ENCODE results near the gene SLC24A3.

SLC24A3 gene

GRCh38 chr20:19511931-19512330 lies 299.5 kb downstream of the SLC24A3 start:
- no peak for DNase-seq

GRCh38 chr20:19512886-19513677 lies 300.6 kb downstream of the SLC24A3 start:
- DNase-seq: no peak

GRCh38 chr20:19515074-19515473 lies 302.6 kb downstream of the SLC24A3 start:
- DNase-seq: no peak

DNA sequence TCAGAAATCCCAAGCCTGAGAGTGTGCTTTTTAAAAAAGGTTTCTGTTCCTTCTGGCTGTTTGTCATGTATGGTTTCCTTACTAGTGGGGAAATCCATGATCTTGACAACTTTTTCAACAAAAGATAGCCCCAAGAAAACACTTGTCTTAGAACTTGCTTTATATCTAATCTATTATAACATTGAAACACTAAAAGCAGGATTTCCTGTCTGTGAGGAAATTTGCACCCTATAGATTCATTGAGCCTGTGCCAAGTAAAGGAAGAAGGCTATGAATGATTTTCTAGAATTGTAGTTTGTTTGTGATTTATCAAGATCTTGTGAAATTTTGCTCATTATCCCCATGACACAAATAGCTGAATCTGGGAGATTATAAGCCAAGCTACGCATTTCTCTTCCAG lies 307.0 kb downstream of the SLC24A3 start:
- DNase-seq: no peak

GRCh38 chr20:19520261-19520660 lies 307.8 kb downstream of the SLC24A3 start:
- DNase-seq: no peak

DNA sequence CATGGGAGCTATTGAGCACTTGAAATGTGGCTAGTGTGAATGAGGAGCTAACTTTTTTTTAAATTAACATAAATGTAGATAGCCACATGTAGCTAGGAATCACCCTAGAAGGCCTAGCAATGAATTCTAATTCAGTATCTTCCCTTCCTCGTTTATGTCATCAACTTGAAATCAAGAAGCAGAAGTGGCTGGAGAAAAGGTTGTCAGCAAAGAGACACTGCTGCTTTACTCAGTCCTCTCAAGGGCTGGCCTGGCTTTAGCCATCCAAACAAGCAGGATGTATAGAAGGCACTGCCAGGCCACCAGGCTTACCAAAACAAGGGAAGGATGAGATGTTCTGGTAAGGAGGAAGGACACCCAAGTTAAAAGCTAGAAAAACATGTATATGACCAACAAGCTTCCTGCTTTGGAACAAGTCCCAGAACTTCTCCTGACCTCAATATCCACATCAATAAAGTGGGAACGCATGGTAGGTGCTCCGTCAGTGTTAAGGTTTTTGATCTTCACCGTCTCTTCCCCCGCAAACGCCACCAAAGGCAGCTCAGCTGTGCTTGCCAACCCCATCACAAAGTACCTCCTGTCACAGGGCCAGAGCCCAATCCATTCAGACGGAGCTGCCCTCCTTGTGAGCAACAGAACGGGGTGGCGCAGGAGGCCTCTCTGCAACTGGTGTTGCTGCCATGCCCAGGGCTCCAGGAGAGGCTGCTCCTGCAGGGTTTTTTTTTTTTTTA lies 309.8 kb downstream of the SLC24A3 start:
- no peak for DNase-seq

- no peak for DNase-seq
Measured at GRCh38 chr20:19522836-19523590, 310.6 kb downstream of the SLC24A3 start.

DNA sequence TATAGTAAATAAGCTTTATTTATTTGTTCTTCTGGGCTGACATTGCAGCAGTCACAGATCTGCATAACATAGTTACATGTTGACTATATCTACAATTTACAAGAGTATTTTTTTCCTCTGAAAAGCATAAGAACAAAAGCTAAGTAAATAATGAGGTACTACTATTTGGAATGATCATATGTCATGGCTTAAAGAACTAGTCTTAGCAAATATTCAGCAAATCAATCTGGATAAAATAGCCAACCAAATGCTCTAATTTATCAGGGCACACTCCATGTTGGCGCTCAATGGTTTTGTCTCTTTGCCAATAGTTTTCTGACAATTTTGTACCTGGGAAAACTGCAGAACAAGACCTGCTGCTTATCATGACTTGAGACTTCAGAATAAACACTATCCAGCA lies 312.2 kb downstream of the SLC24A3 start:
- DNase-seq: no peak

DNA sequence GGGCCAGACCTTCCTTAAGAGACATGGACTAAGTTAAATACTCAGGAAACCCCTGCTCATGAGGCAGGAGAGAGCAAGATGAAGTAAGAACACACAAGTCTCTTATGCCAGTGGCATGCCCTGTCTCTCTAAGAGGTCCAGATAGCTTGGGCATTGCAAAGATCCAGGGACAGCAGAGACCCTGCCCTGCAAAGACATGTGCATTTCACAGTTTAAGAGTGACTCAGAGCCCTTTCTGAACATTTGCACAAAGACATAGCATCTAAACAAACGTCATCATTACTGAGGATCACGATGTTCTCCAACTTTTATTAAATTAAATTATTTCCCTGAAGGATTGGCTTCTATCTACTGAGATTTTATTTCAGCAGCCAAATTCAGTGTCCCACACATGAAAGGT lies 315.1 kb downstream of the SLC24A3 start:
- DNase-seq: no peak

- DNase-seq: no peak
Measured at GRCh38 chr20:19528286-19529030, 316.0 kb downstream of the SLC24A3 start.

GRCh38 chr20:19530006-19530405 lies 317.6 kb downstream of the SLC24A3 start:
- DNase-seq: no peak

DNA sequence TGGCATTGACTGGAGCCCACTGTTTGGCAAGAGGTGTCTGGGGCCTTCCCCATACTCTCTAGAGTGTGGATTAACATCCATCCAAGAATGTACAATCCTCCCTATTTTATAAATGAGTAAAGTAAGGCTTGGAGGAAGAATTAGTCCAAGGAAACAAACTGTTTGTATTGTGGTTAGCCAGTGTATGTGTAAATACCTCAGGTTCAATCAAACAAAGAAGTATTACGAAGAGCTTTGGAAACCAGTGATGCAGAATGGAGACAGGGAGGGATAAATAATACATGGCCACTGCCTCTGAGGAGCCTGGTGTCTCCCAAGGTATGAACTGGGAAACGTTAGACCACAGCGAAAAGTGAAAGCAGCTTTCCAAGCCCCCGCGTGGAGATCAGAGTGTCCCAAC lies 319.0 kb downstream of the SLC24A3 start:
- DNase-seq: no peak

DNA sequence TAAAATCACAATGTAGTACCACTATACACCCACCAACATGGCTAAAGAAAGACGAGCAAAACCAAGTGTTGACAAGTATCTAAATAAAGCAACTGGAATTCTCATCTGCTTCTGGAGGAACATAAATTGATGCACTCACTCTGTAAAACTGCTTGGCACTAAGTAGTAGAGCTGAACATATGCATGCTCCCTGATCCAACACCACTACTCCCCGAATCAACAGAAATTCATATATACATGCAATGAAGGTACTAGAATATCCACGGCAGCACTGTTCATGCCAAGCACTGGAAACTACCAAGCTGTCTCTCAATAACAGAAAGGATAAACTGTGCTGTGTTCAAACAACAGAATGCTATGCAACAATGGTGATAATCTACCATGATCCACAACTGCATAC lies 326.1 kb downstream of the SLC24A3 start:
- DNase-seq: no peak

GRCh38 chr20:19539191-19539590 lies 326.7 kb downstream of the SLC24A3 start:
- DNase-seq: no peak

DNA sequence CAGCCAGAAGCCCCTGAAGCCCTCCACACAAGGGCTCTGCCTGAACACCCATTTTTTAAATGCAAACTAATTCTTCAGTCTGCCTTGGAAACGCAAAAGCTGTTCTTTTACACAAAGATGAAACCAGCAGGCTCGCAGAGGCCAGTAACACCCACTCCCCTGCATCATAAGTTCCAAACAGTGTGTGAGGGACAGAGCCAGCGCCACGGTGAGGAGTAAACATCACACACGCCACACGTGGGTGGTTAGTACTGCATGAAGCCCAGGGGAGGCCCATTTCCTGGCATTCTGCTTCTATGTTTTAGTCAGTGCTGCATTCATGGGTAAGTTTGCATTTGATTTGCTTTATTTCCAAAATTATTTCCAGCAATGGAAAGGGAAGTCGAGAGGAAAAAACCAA lies 327.9 kb downstream of the SLC24A3 start:
- no peak for DNase-seq

- no peak for DNase-seq
Measured at GRCh38 chr20:19543101-19543500, 330.7 kb downstream of the SLC24A3 start.

DNA sequence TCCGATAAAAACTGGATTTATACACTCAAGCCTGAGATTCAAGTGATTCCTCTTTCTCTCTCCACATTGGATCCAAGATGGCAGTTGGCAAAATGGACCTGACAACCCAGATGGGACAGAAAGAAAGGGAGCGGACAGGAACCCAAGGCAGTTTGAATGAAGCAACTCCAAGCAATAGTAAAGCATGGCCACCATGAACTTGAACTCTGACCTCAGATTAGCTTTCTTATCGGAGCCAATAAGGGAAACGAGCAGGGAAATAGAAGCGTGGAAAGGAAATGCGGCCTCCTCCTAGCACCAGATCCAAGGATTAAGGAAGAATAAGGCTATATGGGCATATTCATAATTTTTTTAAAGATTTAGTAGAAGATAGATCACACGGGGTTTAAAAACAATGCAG lies 332.2 kb downstream of the SLC24A3 start:
- no peak for DNase-seq

DNA sequence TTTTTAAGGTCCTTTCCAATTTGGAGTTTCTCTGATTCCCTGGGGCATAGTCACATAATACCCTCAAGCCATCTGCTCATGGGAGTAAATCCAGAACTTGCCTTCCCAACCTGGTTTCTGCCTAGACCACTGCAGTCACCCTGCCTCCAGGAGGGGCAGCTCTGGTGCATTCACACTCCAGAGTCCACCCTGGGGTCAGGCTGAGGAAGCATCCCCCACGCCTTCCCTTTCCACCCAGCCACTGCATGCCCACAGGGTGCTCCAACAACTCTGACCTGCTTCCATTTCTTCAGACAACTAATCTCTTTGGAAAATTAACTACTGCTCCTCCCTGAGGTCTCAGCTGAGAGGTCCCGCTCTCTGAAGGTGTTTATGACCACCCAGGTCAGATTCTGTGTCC lies 334.2 kb downstream of the SLC24A3 start:
- DNase-seq: no peak

DNA sequence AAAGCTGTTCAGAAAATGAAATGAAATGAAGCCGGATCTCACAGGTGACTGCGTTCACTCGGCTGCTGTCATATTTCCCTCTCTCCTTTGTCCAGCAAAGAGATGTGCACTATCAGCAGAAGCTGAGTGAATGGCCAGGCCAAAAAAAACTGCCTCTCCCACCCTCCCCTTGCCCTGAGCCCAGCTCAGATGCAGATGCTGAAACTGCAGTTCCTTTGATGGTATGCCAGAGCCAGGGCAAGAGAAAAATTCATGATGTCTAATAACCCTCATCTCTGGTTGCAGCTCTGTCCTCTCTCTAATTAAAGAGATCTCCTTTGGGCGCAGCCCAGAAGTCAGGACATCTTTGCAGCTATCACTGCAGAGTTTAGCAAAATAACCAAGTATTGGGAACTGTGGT lies 335.1 kb downstream of the SLC24A3 start:
- no peak for DNase-seq

GRCh38 chr20:19549896-19550295 lies 337.5 kb downstream of the SLC24A3 start:
- DNase-seq: no peak

GRCh38 chr20:19552221-19553180 lies 340.1 kb downstream of the SLC24A3 start:
- no peak for DNase-seq

- no peak for DNase-seq
Measured at GRCh38 chr20:19554666-19555065, 342.2 kb downstream of the SLC24A3 start.
